HUES64 (cell line): ENCODE measurements around the gene LSM11.

Experiments
- H3K27ac ChIP-seq: 2 replicates; pipeline ENCODE4 v1.7.0; 2013; ENCODE audit warnings: low read depth, low read length, inconsistent platforms
- H3K27me3 ChIP-seq: 2 replicates; pipeline ENCODE4 v1.6.1; 2013; ENCODE audit warnings: mild to moderate bottlenecking, low read length; ENCODE audit not compliant: insufficient read depth
- H3K36me3 ChIP-seq: 2 replicates; pipeline ENCODE4 v1.6.1; 2013; ENCODE audit warnings: mild to moderate bottlenecking, low read length; ENCODE audit not compliant: insufficient read depth
- H3K4me1 ChIP-seq: 2 replicates; pipeline ENCODE4 v1.6.1; 2013; ENCODE audit warnings: mild to moderate bottlenecking, low read length, moderate library complexity; ENCODE audit not compliant: insufficient read depth
- H3K4me3 ChIP-seq: 2 replicates; pipeline ENCODE4 v1.5.1; 2013; ENCODE audit warnings: mild to moderate bottlenecking, low read length, moderate library complexity
- H3K9ac ChIP-seq: 2 replicates; pipeline ENCODE4 v1.6.1; 2013; ENCODE audit warnings: mild to moderate bottlenecking, low read depth, low read length
- H3K9me3 ChIP-seq: 2 replicates; pipeline ENCODE4 v1.6.1; 2013; ENCODE audit warnings: low read depth, low read length; ENCODE audit not compliant: insufficient read depth
- WGBS: fragments of 150-250, 120-280 bp; methylation state at CpG from one replicate; pipeline ENCODE4 v1.1.7; 2013; ENCODE audit warnings: missing lambda C conversion rate; 5-methylcytosine and 5-hydroxymethylcytosine counted together

The LSM11 gene

GRCh38 chr5:157748760-157749461, 5.4 kb downstream of the LSM11 start:
- Histone ChIP-seq H3K27ac (no peak overlapping the region), H3K4me1 (peaks cover 7% of the 10 kb centered on the region; the same call in 1 of the 2 replicates), H3K9me3 (no peaks in the 10 kb centered on the region), H3K27me3 (peaks cover 17% of the 10 kb centered on the region), H3K9ac (no peak overlapping the region), H3K36me3 (0 out of 2 replicates have a peak, but pooled peaks cover under 1% of the 10 kb centered on the region), H3K4me3 (no peak overlapping the region)
- 88% methylated on average over 4 of the region's 4 CpGs for WGBS

GRCh38 chr5:157749462-157749799, 5.9 kb downstream of the LSM11 start:
- Histone ChIP-seq H3K4me3 (no peak overlapping the region), H3K9me3 (no peaks in the 10 kb centered on the region), H3K36me3 (0 out of 2 replicates have a peak, but pooled peaks cover 3% of the 10 kb centered on the region), H3K27me3 (peaks cover 12% of the 10 kb centered on the region), H3K9ac (no peak overlapping the region), H3K27ac (no peak overlapping the region), H3K4me1 (peaks cover 4% of the 10 kb centered on the region; the same call in 1 of the 2 replicates)
- 93% methylated on average over 4 of the region's 11 CpGs for WGBS

- WGBS = 100% methylated on average over 1 of the region's 1 CpG
- H3K4me1 ChIP-seq = no peaks in the 10 kb centered on the region
Measured at GRCh38 chr5:157750320-157750719, 6.8 kb downstream of the LSM11 start.

DNA sequence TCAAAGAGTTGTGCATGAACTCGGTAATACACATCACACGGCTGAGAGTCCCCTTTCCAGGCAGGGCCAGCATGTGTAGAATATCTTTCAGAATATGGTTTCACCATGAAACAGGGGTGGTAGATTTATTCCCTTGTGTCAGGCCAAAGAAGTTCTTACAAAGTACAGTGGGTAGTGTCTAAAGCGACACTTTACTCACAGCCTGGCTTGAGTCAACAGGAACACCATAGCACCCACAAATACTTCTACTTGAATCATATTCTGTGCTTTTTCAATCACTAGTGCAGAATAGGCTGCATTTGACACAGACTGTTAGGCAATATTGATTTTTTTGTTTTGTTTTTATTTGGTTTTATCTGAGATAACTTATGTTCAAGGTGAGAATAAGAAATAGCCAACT, 12.6 kb downstream of the LSM11 start:
- Histone ChIP-seq H3K4me3 (no peak overlapping the region), H3K36me3 (peaks cover 14% of the 10 kb centered on the region; the same call in 1 of the 2 replicates), H3K27ac (no peak overlapping the region), H3K9ac (no peak overlapping the region), H3K27me3 (no peaks in the 10 kb centered on the region), H3K9me3 (no peaks in the 10 kb centered on the region), H3K4me1 (no peaks in the 10 kb centered on the region)
- WGBS = 98% methylated on average over 3 of the region's 3 CpGs

More at GRCh38 chr5:157750320-157750719, 6.8 kb downstream of the LSM11 start:
- Histone ChIP-seq H3K27ac (no peak overlapping the region), H3K4me3 (no peak overlapping the region), H3K36me3 (peaks cover 9% of the 10 kb centered on the region; the same call in 1 of the 2 replicates), H3K27me3 (peaks cover 3% of the 10 kb centered on the region), H3K9me3 (no peaks in the 10 kb centered on the region), H3K9ac (no peak overlapping the region)

- Histone ChIP-seq H3K9me3 (no peaks in the 10 kb centered on the region), H3K27ac (no peak overlapping the region), H3K27me3 (no peaks in the 10 kb centered on the region), H3K9ac (no peak overlapping the region), H3K36me3 (peaks cover 14% of the 10 kb centered on the region; the same call in 1 of the 2 replicates), H3K4me1 (no peaks in the 10 kb centered on the region), H3K4me3 (no peak overlapping the region)
- WGBS = 88% methylated on average over 1 of the region's 1 CpG
Measured at GRCh38 chr5:157758706-157759105, 15.2 kb downstream of the LSM11 start.

DNA sequence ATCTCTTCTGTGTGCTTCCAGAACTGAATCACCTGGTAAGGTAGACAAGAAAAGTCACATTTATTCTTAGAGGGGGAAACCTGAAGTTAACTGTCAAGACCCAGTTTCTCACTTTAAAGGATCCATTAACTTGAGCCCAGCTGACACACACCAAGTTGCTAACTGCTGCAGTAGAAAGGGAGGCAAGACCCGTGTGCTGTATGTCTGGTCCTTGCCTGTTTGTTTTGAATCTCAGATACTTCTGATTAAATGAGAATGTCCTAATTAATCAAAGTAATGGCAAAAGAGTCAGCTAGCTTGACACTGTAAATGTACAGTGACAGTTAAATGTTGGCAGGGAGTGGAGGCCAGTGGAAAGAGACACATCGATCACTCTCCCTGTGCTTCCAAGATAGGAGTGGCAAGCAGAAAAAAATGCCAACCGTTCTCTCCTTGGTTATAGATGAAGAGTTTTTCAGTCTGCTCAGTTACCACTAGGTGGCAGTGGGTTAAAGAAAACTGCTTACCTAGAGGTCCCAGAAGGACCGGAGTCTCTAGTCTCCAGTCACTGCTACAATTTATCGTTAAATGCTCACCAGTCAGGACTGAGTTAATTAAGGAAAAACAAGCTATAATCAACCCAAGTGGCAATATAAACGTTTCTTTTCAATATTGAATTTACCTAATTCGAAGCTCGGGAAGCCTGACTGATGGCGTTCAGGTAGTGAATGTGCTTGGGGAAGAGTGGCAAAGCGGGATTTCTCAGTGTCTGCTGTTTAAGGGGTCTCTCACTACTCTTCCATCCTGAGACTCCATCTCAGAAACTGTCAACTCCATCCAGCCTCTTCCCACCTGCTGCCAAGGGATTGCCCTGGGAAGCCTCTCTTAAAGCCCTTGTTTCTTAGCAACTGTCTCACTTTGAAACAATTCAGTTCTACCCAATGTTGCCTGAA, 18.4 kb downstream of the LSM11 start:
- Histone ChIP-seq H3K9me3 (no peaks in the 10 kb centered on the region), H3K27ac (no peak overlapping the region), H3K9ac (no peak overlapping the region), H3K36me3 (no peaks in the 10 kb centered on the region), H3K27me3 (no peaks in the 10 kb centered on the region), H3K4me3 (no peak overlapping the region), H3K4me1 (no peaks in the 10 kb centered on the region)
- 64% methylated on average over 6 of the region's 10 CpGs for WGBS

DNA sequence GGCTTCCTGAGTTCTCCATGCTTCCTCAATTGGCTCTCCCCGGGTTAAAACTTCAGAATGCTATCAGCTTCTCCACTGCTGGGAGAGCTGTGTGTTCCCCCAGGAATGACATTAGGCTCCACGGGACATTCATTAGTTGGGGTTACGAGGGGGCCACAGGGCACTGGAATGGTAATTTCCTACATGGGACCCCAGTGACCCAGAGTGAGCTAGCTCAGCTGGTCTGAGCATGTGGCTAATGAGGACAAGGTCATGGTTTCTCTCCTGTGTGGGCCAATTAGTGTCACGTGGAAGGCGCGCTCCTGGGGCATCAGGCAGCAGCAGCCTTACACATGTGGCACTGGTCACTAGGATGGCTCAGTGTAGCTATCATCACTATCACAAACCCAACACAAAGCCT, 21.0 kb downstream of the LSM11 start:
- Histone ChIP-seq H3K36me3 (no peaks in the 10 kb centered on the region), H3K4me3 (no peak overlapping the region), H3K4me1 (no peaks in the 10 kb centered on the region), H3K27ac (no peak overlapping the region), H3K9ac (no peak overlapping the region), H3K27me3 (no peaks in the 10 kb centered on the region), H3K9me3 (no peaks in the 10 kb centered on the region)
- 92% methylated on average over 6 of the region's 6 CpGs for WGBS

- no peak overlapping the region for H3K27ac ChIP-seq
- no peaks in the 10 kb centered on the region for H3K9me3 ChIP-seq
- H3K4me1 ChIP-seq = no peaks in the 10 kb centered on the region
- no peaks in the 10 kb centered on the region for H3K27me3 ChIP-seq
- H3K4me3 ChIP-seq = no peak overlapping the region
- H3K9ac ChIP-seq = no peak overlapping the region
- WGBS = 93% methylated on average over 7 of the region's 7 CpGs
- H3K36me3 ChIP-seq = no peaks in the 10 kb centered on the region
Measured at GRCh38 chr5:157766442-157766841, 22.9 kb downstream of the LSM11 start.

DNA sequence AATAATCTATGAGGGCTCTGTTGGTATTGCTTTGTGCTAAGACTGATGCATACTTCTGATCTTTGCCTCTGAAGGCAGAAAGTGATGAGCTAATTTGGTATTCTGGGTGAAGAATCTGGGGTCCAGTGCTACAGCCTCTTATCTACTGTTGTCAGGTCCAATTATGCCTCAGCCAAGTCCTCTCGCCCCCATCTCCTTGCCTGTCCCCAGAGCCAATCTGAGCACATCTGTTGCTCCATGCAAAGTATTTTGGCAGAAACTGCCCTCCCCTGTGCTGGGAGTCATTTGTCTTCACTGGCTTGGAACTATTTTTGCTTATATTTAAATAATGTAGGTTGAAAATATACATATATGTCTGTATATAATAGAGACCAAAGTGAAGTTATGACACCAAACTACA, 23.4 kb downstream of the LSM11 start:
- H3K27me3 ChIP-seq = no peaks in the 10 kb centered on the region
- no peak overlapping the region for H3K4me3 ChIP-seq
- H3K9ac ChIP-seq = no peak overlapping the region
- H3K9me3 ChIP-seq = no peaks in the 10 kb centered on the region
- no peak overlapping the region for H3K27ac ChIP-seq
- H3K4me1 ChIP-seq = no peaks in the 10 kb centered on the region
- 86% methylated on average over 1 of the region's 1 CpG for WGBS
- H3K36me3 ChIP-seq = no peaks in the 10 kb centered on the region

DNA sequence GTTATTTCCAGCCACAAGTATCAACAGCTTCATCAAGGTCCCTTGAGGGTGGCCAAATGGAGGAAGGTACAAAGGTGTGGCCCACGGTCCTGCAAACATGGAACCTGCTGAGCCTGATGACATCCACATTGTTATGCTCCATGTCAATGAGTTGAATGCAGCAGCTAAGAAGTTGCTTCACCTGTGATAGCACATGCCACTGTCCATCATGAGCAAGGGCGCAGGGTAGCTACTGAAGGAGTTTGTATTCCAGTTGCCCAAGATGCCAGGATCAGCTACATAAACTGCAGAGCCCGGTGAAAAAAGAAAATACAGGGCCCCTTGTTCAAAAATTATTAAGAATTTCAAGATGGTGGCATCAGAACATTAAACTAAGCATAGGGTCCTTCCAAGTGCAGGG, 24.2 kb downstream of the LSM11 start:
- Histone ChIP-seq H3K27me3 (no peaks in the 10 kb centered on the region), H3K9ac (no peak overlapping the region), H3K4me3 (no peak overlapping the region), H3K27ac (no peak overlapping the region), H3K9me3 (no peaks in the 10 kb centered on the region), H3K36me3 (no peaks in the 10 kb centered on the region), H3K4me1 (no peaks in the 10 kb centered on the region)
- 96% methylated on average over 3 of the region's 3 CpGs for WGBS

DNA sequence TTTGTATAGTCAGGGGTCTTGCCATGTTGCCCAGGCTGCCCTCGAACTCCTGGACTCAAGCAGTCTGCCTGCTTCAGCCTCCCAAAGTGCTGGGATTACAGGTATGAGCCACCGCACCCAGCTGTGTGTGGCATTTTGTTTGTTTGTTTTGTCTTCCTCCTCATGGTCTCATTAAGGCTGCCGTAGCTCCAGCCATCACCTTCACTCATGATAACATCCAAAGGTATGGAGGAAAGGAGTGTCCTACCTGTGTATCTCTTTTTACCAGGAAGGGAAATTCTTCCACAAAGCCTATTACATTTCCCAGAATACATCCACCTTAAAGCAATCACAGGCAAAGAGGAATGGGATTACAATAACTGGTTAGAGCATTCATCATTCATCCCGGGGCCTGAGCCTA, 27.2 kb downstream of the LSM11 start:
- H3K4me1 ChIP-seq = no peaks in the 10 kb centered on the region
- H3K4me3 ChIP-seq = no peak overlapping the region
- H3K9ac ChIP-seq = no peak overlapping the region
- H3K9me3 ChIP-seq = no peaks in the 10 kb centered on the region
- H3K27me3 ChIP-seq = no peaks in the 10 kb centered on the region
- 88% methylated on average over 3 of the region's 4 CpGs for WGBS
- no peak overlapping the region for H3K27ac ChIP-seq
- H3K36me3 ChIP-seq = no peaks in the 10 kb centered on the region
